ENCODE data around the gene EFCAB10. TPM values are rescaled to one million over a fixed set of nuclear protein-coding genes. Genes with fewer than 3 reads are reported as not detected.

EFCAB10 gene
- total and polyA plus RNA-seq, 2 of the 13 experiments (the other 11 are each of a cell fraction or from before 2014, with no cell fraction given) = 0.40 TPM; not detected in 1

- H3K79me2 ChIP-seq (ENCODE audit: insufficient read depth, low read length) = no peaks in the 10 kb centered on the region
- ChIA-PET CTCF (ENCODE audit: low intra/inter-chr PET ratio, low total read pairs) (no interaction called here), POLR2A (no interaction called here)
- WGBS (ENCODE audit: low lambda C conversion rate) = 94% methylated on average over 5 of the region's 5 CpGs
- ATAC-seq (no peak), DNase-seq (ENCODE audit: low spot score) (no peak), FAIRE-seq (no peak)
- H3K4me2 ChIP-seq (ENCODE audit: low read depth, low read length) = no peak overlapping the region
- no peaks in the 10 kb centered on the region for H3K4me1 ChIP-seq (ENCODE audit: insufficient read depth, low read length)
- H4K20me1 ChIP-seq (ENCODE audit: insufficient read depth, low read length) = no peaks in the 10 kb centered on the region
- intact Hi-C loops (cut with micrococcal nuclease; ENCODE audit: unreplicated experiment) = no loop called here
- H2AFZ ChIP-seq (ENCODE audit: low read length) = no peak overlapping the region
- H3K9ac ChIP-seq (ENCODE audit: insufficient read depth, low read depth, low read length) = no peak overlapping the region
- H3K27me3 ChIP-seq (ENCODE audit: control insufficient read depth in 1 of 2, insufficient read depth in 2 of 2, low read length in 2 of 2) = no peaks in the 10 kb centered on the region
- H3K36me3 ChIP-seq (replicated peaks in 1 of 2; ENCODE audit: control insufficient read depth in 1 of 2, insufficient read depth in 2 of 2, low read length in 2 of 2) = peaks cover 0 to 5% of the 10 kb centered on the region in 2 experiments; a peak in 1 of 5 replicates
- no TSS peak for BruUV-seq (replicated peaks)
- no peaks in the 10 kb centered on the region for H3K9me3 ChIP-seq (ENCODE audit: low read length)
- H3K27ac ChIP-seq (ENCODE audit: extremely low read length, insufficient read depth, low read length) = no peak overlapping the region
- no peak overlapping the region for H3K4me3 ChIP-seq (replicated peaks in 1 of 3; ENCODE audit: insufficient read depth in 1 of 3, low read depth in 2 of 3, low read length in 3 of 3)
- in situ Hi-C loops (cut with HindIII; ENCODE audit: extremely low pct_ligation_motif_present, low pct_unique_long_range_greater_than_20kb) = no loop called here
- TF ChIP-seq ZNF10 (CRISPR knock-in tag; IDR thresholded peaks at IDR 0.05; ENCODE audit: borderline replicate concordance, low read depth) = no peak
- no peak for TF ChIP-seq ZNF589 (CRISPR knock-in tag; conservative IDR thresholded peaks at IDR 0.05)
- no peak for TF ChIP-seq NFYB (CRISPR knock-in tag; IDR thresholded peaks at IDR 0.05)
- no peak for TF ChIP-seq DNMT1 (CRISPR knock-in tag; IDR thresholded peaks at IDR 0.05)
- no peak for TF ChIP-seq SRF (IDR thresholded peaks at IDR 0.05; ENCODE audit: low read depth, low read length)
- no peak for TF ChIP-seq KDM1A (CRISPR knock-in tag; IDR thresholded peaks at IDR 0.05)
- no peak for TF ChIP-seq ZHX2 (IDR thresholded peaks at IDR 0.05; ENCODE audit: low read depth)
- TF ChIP-seq ZHX2 (CRISPR knock-in tag; IDR thresholded peaks at IDR 0.05; ENCODE audit: borderline replicate concordance) = no peak
- TF ChIP-seq ZNF234 (CRISPR knock-in tag; conservative IDR thresholded peaks at IDR 0.05) = no peak
- no peak for TF ChIP-seq ZEB1 (IDR thresholded peaks at IDR 0.05; ENCODE audit: insufficient replicate concordance, low read depth)
- TF ChIP-seq KIAA2018 (CRISPR knock-in tag; IDR thresholded peaks at IDR 0.05; ENCODE audit: borderline replicate concordance) = no peak
- TF ChIP-seq EEA1 (CRISPR knock-in tag; IDR thresholded peaks at IDR 0.05; ENCODE audit: borderline replicate concordance) = no peak
These were observed 42.1 kb upstream of the EFCAB10 start for GRCh38 chr7:105623378-105623777.
